SJSA1 (cell line): ENCODE results near the gene MARCHF6. TPM values are rescaled to one million over a fixed set of nuclear protein-coding genes. Genes with fewer than 3 reads are reported as not detected.
"Not testable (repeated sequence)": the region's sequence is repeated elsewhere in the genome, so short reads cannot be mapped to it uniquely, and the experiment has no call there.

Experiments
- DNase-seq, 2 experiments: peaks; one replicate each; pipeline ENCODE4 v3.0.0-alpha.2; 2015 to 2020; ENCODE audit warnings: low spot score in 2 of 2, low read depth in 1 of 2
- H3K27ac ChIP-seq: fragments of 250-450 bp; sonication (Bioruptor Pico); 2 replicates; pipeline ENCODE4 v1.5.1; 2020; ENCODE audit warnings: mild to moderate bottlenecking, moderate library complexity
- H3K27me3 ChIP-seq: fragments of 250-450 bp; sonication (Bioruptor Pico); replicated peaks from 2 replicates; pipeline ENCODE4 v1.5.1; 2020; ENCODE audit warnings: mild to moderate bottlenecking, moderate library complexity
- H3K36me3 ChIP-seq: fragments of 250-450 bp; sonication (Bioruptor Pico); 2 replicates; pipeline ENCODE4 v1.5.1; 2020; ENCODE audit warnings: mild to moderate bottlenecking
- H3K4me1 ChIP-seq: fragments of 250-450 bp; sonication (Bioruptor Pico); replicated peaks from 2 replicates; pipeline ENCODE4 v1.6.1; 2021; ENCODE audit warnings: mild to moderate bottlenecking
- H3K4me3 ChIP-seq: fragments of 250-450 bp; sonication (Bioruptor Pico); 2 replicates; pipeline ENCODE4 v1.5.1; 2020; ENCODE audit warnings: mild to moderate bottlenecking
- H3K9me3 ChIP-seq: fragments of 250-450 bp; sonication (Bioruptor Pico); replicated peaks from 2 replicates; pipeline ENCODE4 v1.5.1; 2020; ENCODE audit warnings: mild to moderate bottlenecking
- total RNA-seq: library from RNA; depleted of rRNA; stranded (reverse); fragments of >200 nt; shearing (Covaris generic); gene quantifications from 2 replicates; pipeline ENCODE4 v1.2.3, GENCODE V29; 2014

MARCHF6 gene
- total RNA-seq, 1 experiment from 2014 or later: 46.5 TPM

- no peak overlapping the region for H3K4me3 ChIP-seq
- DNase-seq: no peak
- no peak overlapping the region for H3K27ac ChIP-seq
- H3K4me1 ChIP-seq: peaks cover 21% of the 10 kb centered on the region
- peaks cover 6% of the 10 kb centered on the region; the same call in 1 of the 2 replicates for H3K36me3 ChIP-seq
- no peaks in the 10 kb centered on the region for H3K27me3 ChIP-seq
- no peaks in the 10 kb centered on the region for H3K9me3 ChIP-seq
Observed at GRCh38 chr5:10370931-10371330, 17.4 kb downstream of the MARCHF6 start.

- not testable (repeated sequence) for H3K36me3 ChIP-seq, DNase-seq, H3K27ac ChIP-seq, H3K4me3 ChIP-seq, H3K9me3 ChIP-seq, H3K27me3 ChIP-seq
- H3K4me1 ChIP-seq: peaks cover 17% of the 10 kb centered on the region
Observed at GRCh38 chr5:10371369-10371768, 17.9 kb downstream of the MARCHF6 start.

GRCh38 chr5:10372726-10373709 is 19.5 kb downstream of the MARCHF6 start:
- Histone ChIP-seq H3K4me1 (peaks cover under 1% of the 10 kb centered on the region; the same call in 1 of the 2 replicates), H3K4me3 (no peak overlapping the region), H3K36me3 (peaks cover 13% of the 10 kb centered on the region), H3K9me3 (no peaks in the 10 kb centered on the region), H3K27me3 (no peaks in the 10 kb centered on the region), H3K27ac (no peak overlapping the region)
- DNase-seq: no peak

GRCh38 chr5:10374046-10375022 is 20.8 kb downstream of the MARCHF6 start:
- H3K4me3 ChIP-seq: no peak overlapping the region
- no peaks in the 10 kb centered on the region for H3K27me3 ChIP-seq
- H3K9me3 ChIP-seq: no peaks in the 10 kb centered on the region
- peaks cover 19% of the 10 kb centered on the region for H3K36me3 ChIP-seq
- no peak for DNase-seq
- no peak overlapping the region for H3K27ac ChIP-seq
- no peaks in the 10 kb centered on the region for H3K4me1 ChIP-seq

- not testable (repeated sequence) for H3K27ac ChIP-seq, DNase-seq, H3K9me3 ChIP-seq, H3K4me1 ChIP-seq, H3K27me3 ChIP-seq, H3K4me3 ChIP-seq
- peaks cover 23% of the 10 kb centered on the region for H3K36me3 ChIP-seq
Observed at GRCh38 chr5:10375146-10375545, 21.7 kb downstream of the MARCHF6 start.

GRCh38 chr5:10376544-10376943 is 23.0 kb downstream of the MARCHF6 start:
- no peaks in the 10 kb centered on the region for H3K9me3 ChIP-seq
- no peak overlapping the region for H3K4me3 ChIP-seq
- no peaks in the 10 kb centered on the region for H3K4me1 ChIP-seq
- H3K27ac ChIP-seq: no peak overlapping the region
- H3K27me3 ChIP-seq: no peaks in the 10 kb centered on the region
- peaks cover 27% of the 10 kb centered on the region for H3K36me3 ChIP-seq
- DNase-seq: no peak

GRCh38 chr5:10377081-10377480 is 23.6 kb downstream of the MARCHF6 start:
- Histone ChIP-seq H3K4me1 (no peaks in the 10 kb centered on the region), H3K9me3 (no peaks in the 10 kb centered on the region), H3K27me3 (no peaks in the 10 kb centered on the region), H3K36me3 (peaks cover 32% of the 10 kb centered on the region), H3K4me3 (no peak overlapping the region), H3K27ac (no peak overlapping the region)
- no peak for DNase-seq

GRCh38 chr5:10381803-10382202 is 28.3 kb downstream of the MARCHF6 start:
- Histone ChIP-seq H3K27ac (no peak overlapping the region), H3K36me3 (peaks cover 52% of the 10 kb centered on the region), H3K4me1 (no peaks in the 10 kb centered on the region), H3K4me3 (no peak overlapping the region), H3K9me3 (no peaks in the 10 kb centered on the region), H3K27me3 (no peaks in the 10 kb centered on the region)
- DNase-seq: no peak

GRCh38 chr5:10384483-10384882 is 31.0 kb downstream of the MARCHF6 start:
- DNase-seq: no peak
- Histone ChIP-seq H3K27ac (no peak overlapping the region), H3K27me3 (no peaks in the 10 kb centered on the region), H3K9me3 (no peaks in the 10 kb centered on the region), H3K4me1 (no peaks in the 10 kb centered on the region), H3K36me3 (peaks cover 68% of the 10 kb centered on the region), H3K4me3 (no peak overlapping the region)

- H3K9me3 ChIP-seq: no peaks in the 10 kb centered on the region
- H3K4me3 ChIP-seq: no peak overlapping the region
- H3K27ac ChIP-seq: no peak overlapping the region
- no peak for DNase-seq
- peaks cover 78% of the 10 kb centered on the region for H3K36me3 ChIP-seq
- H3K27me3 ChIP-seq: no peaks in the 10 kb centered on the region
- H3K4me1 ChIP-seq: no peaks in the 10 kb centered on the region
Observed at GRCh38 chr5:10387690-10388089, 34.2 kb downstream of the MARCHF6 start.

- H3K36me3 ChIP-seq: peaks cover 87% of the 10 kb centered on the region
- H3K4me1 ChIP-seq: no peaks in the 10 kb centered on the region
- DNase-seq: no peak
- H3K27me3 ChIP-seq: no peaks in the 10 kb centered on the region
- H3K4me3 ChIP-seq: no peak overlapping the region
- no peaks in the 10 kb centered on the region for H3K9me3 ChIP-seq
- H3K27ac ChIP-seq: no peak overlapping the region
Observed at GRCh38 chr5:10391130-10391529, 37.6 kb downstream of the MARCHF6 start.

GRCh38 chr5:10392567-10393328 is 39.3 kb downstream of the MARCHF6 start:
- H3K27me3 ChIP-seq, H3K4me1 ChIP-seq, H3K9me3 ChIP-seq, H3K27ac ChIP-seq, H3K4me3 ChIP-seq, DNase-seq: not testable (repeated sequence)
- peaks cover 92% of the 10 kb centered on the region for H3K36me3 ChIP-seq

GRCh38 chr5:10393491-10393890 is 40.0 kb downstream of the MARCHF6 start:
- Histone ChIP-seq H3K4me3 (no peak overlapping the region), H3K9me3 (no peaks in the 10 kb centered on the region), H3K4me1 (no peaks in the 10 kb centered on the region), H3K36me3 (peaks cover 88% of the 10 kb centered on the region), H3K27ac (no peak overlapping the region), H3K27me3 (no peaks in the 10 kb centered on the region)
- DNase-seq: no peak
